KMS-11 (cell line): ENCODE measurements around the gene ARHGEF37.

Experiments
- H2AFZ ChIP-seq: fragments of 200-600 bp; sonication (generic); 2 replicates; pipeline ENCODE4 v1.6.1; 2016; ENCODE audit warnings: antibody characterized with exemption, mixed run types, low read depth
- H3K27ac ChIP-seq: fragments of 200-600 bp; sonication (generic); 2 replicates; pipeline ENCODE4 v1.6.1; 2016; ENCODE audit warnings: mild to moderate bottlenecking, mixed run types
- H3K27me3 ChIP-seq: fragments of 200-600 bp; sonication (generic); 2 replicates; pipeline ENCODE4 v1.6.1; 2017; ENCODE audit warnings: mild to moderate bottlenecking, low read depth, mixed run types, moderate library complexity; ENCODE audit not compliant: insufficient read depth
- H3K36me3 ChIP-seq: fragments of 200-600 bp; sonication (generic); 2 replicates; pipeline ENCODE4 v1.6.1; 2017; ENCODE audit warnings: mild to moderate bottlenecking, mixed run types; ENCODE audit not compliant: insufficient read depth
- H3K4me1 ChIP-seq: fragments of 200-600 bp; sonication (generic); 2 replicates; pipeline ENCODE4 v1.6.1; 2016; ENCODE audit warnings: mild to moderate bottlenecking, low read depth, mixed run types; ENCODE audit not compliant: poor library complexity, severe bottlenecking
- H3K4me2 ChIP-seq: fragments of 200-600 bp; sonication (generic); 2 replicates; pipeline ENCODE4 v1.7.0; 2016; ENCODE audit warnings: mild to moderate bottlenecking, mixed run types
- H3K4me3 ChIP-seq: fragments of 200-600 bp; sonication (generic); IDR thresholded peaks from 2 replicates; pipeline ENCODE4 v1.6.1; 2017; ENCODE audit warnings: low read depth, low read length, mixed read lengths; ENCODE audit not compliant: insufficient read depth
- H3K79me2 ChIP-seq: fragments of 200-600 bp; sonication (generic); 2 replicates; pipeline ENCODE4 v1.6.1; 2016; ENCODE audit warnings: low read depth, mixed run types; ENCODE audit not compliant: insufficient read depth
- H3K9ac ChIP-seq: fragments of 200-600 bp; sonication (generic); 2 replicates; pipeline ENCODE4 v1.6.1; 2016; ENCODE audit warnings: mild to moderate bottlenecking, mixed run types
- H4K20me1 ChIP-seq: fragments of 200-600 bp; sonication (generic); 2 replicates; pipeline ENCODE4 v1.6.1; 2016; ENCODE audit warnings: mild to moderate bottlenecking, mixed run types; ENCODE audit not compliant: insufficient read depth
- TF ChIP-seq, protein P1 (sequence below): fragments of 200-600 bp; sonication (generic); conservative IDR thresholded peaks from 2 replicates; pipeline ENCODE4 v1.6.1; 2017; ENCODE audit warnings: low read depth, mild to moderate bottlenecking, antibody characterized with exemption, low read length, moderate library complexity, mixed read lengths

ARHGEF37 gene

DNA sequence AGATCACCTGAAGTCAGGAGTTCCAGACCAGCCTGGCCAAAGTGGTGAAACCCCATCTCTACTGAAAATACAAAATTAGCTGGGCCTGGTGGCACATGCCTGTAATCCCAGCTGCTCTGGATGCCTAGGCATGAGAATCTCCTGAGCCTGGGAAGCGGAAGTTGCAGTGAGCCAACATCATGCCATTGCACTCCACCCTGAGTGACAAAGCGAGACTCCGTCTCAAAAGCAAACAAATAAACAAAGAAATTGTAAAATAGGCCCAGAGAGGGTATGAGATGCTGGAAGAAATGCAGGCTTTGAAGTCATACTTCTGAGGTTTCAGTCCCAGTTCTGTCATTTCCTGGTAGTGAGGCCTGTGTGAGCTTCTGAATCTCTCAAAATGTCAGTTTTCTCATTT is 5.3 kb upstream of the ARHGEF37 start:
- no peak overlapping the region for H3K4me2 ChIP-seq

DNA sequence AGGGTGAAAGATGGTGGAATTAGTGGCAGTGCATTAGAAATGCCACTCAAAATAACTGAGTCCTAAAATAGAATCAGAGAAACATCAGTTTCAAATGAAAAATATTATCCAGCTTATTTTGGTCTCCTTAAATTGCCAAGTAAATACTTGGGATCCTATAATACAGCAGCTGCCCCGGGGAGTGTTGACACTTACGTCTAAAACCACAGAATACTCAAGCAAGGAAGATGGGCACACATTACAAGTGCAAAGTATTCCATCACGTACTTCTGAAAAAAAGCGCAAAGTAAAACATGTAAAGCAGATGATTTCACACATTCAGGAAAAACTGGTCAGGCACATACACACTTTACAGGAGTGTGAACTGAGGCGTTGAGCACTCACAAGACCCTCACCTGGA is 2.4 kb upstream of the ARHGEF37 start:
- H3K4me1 ChIP-seq = no peaks in the 10 kb centered on the region
- no peaks in the 10 kb centered on the region for H3K27me3 ChIP-seq
- H3K79me2 ChIP-seq = no peaks in the 10 kb centered on the region
- no peaks in the 10 kb centered on the region for H4K20me1 ChIP-seq
- no peak overlapping the region for H3K9ac ChIP-seq
- TF ChIP-seq, protein P1, sequence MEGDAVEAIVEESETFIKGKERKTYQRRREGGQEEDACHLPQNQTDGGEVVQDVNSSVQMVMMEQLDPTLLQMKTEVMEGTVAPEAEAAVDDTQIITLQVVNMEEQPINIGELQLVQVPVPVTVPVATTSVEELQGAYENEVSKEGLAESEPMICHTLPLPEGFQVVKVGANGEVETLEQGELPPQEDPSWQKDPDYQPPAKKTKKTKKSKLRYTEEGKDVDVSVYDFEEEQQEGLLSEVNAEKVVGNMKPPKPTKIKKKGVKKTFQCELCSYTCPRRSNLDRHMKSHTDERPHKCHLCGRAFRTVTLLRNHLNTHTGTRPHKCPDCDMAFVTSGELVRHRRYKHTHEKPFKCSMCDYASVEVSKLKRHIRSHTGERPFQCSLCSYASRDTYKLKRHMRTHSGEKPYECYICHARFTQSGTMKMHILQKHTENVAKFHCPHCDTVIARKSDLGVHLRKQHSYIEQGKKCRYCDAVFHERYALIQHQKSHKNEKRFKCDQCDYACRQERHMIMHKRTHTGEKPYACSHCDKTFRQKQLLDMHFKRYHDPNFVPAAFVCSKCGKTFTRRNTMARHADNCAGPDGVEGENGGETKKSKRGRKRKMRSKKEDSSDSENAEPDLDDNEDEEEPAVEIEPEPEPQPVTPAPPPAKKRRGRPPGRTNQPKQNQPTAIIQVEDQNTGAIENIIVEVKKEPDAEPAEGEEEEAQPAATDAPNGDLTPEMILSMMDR = no peak
- no peak overlapping the region for H3K4me3 ChIP-seq
- no peak overlapping the region for H3K27ac ChIP-seq
- H3K36me3 ChIP-seq = no peaks in the 10 kb centered on the region
- no peak overlapping the region for H3K4me2 ChIP-seq
- H2AFZ ChIP-seq = no peak overlapping the region

More for the DNA sequence above, 5.3 kb upstream of the ARHGEF37 start:
- H3K4me3 ChIP-seq = no peak overlapping the region
- no peaks in the 10 kb centered on the region for H4K20me1 ChIP-seq
- H3K9ac ChIP-seq = no peak overlapping the region
- H2AFZ ChIP-seq = no peak overlapping the region
- H3K36me3 ChIP-seq = no peaks in the 10 kb centered on the region
- no peaks in the 10 kb centered on the region for H3K4me1 ChIP-seq
- TF ChIP-seq, protein P1 = no peak
- H3K27ac ChIP-seq = no peak overlapping the region
- H3K27me3 ChIP-seq = no peaks in the 10 kb centered on the region
- H3K79me2 ChIP-seq = no peaks in the 10 kb centered on the region

DNA sequence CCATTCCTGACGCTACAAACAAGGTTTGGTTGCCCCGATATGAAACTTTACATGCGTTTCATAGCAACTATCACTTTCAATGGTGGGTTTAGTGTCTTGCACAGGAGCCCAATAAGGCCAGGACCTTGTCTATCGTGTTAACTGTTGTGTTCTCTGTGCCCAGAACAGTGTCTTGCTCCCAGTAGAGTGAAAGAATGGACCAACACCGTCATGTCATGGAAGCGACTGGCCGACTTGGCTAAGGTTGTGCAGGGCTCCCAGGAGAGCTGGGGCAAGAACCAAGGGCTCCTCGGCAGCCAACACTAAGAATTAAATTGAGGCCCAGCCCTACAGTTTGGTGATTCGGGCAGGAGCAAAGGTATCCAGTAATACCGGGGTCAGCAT is 498 bp upstream of the ARHGEF37 start:
- TF ChIP-seq, protein P1 = no peak
- Histone ChIP-seq H3K4me1 (no peaks in the 10 kb centered on the region), H3K27me3 (no peaks in the 10 kb centered on the region), H3K9ac (no peak overlapping the region), H3K4me2 (no peak overlapping the region), H3K36me3 (no peaks in the 10 kb centered on the region), H3K4me3 (no peak overlapping the region), H2AFZ (no peak overlapping the region), H4K20me1 (no peaks in the 10 kb centered on the region), H3K79me2 (no peaks in the 10 kb centered on the region), H3K27ac (no peak overlapping the region)

DNA sequence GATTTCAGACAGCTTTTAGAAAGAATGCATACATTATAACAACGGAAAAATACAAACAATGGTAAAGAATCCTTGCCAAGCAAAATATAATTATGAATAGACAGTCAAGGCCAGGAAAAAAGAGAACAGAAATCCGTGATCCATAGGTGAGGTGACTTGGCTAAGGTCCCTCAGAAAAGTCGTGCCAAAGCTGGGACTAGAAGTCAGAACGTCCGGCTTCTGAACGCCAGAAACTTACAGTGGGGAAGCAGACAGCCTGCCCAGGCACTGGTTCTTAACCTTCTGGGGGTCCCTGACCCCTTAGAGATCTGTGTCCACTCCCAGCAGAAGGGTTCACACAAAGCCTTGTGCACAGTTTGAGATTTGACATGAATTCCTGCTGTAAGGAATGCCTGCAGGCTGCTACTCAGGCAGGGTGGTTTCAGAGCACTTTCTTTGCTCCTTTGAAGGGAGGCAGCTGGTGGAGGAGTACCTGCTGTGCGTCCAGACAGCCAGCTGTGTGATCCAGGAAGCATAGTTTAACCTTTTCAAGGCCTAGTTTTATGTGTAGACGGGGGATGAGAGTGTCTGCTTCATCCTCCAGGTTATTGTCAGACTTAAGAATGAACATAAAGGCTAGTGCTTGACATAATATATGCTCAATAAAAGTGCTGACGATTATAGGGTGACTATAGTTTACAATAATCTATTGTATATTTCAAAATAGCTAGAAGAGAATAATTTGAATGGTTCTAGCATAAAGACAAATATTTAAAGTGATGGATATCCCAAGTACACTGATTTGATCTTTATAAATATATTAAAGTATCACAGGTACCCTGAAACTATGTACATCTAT is 852 bp downstream of the ARHGEF37 start:
- H4K20me1 ChIP-seq = no peaks in the 10 kb centered on the region
- no peak overlapping the region for H3K27ac ChIP-seq
- H3K36me3 ChIP-seq = no peaks in the 10 kb centered on the region
- no peak overlapping the region for H3K9ac ChIP-seq
- no peaks in the 10 kb centered on the region for H3K4me1 ChIP-seq
- no peaks in the 10 kb centered on the region for H3K79me2 ChIP-seq
- no peaks in the 10 kb centered on the region for H3K27me3 ChIP-seq
- H2AFZ ChIP-seq = no peak overlapping the region
- H3K4me3 ChIP-seq = no peak overlapping the region
- TF ChIP-seq, protein P1 = no peak
- no peak overlapping the region for H3K4me2 ChIP-seq
